Endodermal cell (in vitro differentiated cells): Measurements from ENCODE around the gene UPK2. TPM values are rescaled to one million over a fixed set of nuclear protein-coding genes. Genes with fewer than 3 reads are reported as not detected.

Source experiments
- DNase-seq: peaks from one replicate; pipeline ENCODE4 v3.0.0-alpha.2; 2017
- H3K27ac ChIP-seq: 2 replicates; pipeline ENCODE4 v1.5.1; 2013; ENCODE audit warnings: mild to moderate bottlenecking, low read depth, low read length, moderate library complexity
- H3K27me3 ChIP-seq: 2 replicates; pipeline ENCODE4 v1.6.1; 2013; ENCODE audit warnings: mild to moderate bottlenecking, low read length, moderate library complexity; ENCODE audit not compliant: insufficient read depth, control insufficient read depth, poor library complexity, severe bottlenecking
- H3K36me3 ChIP-seq: 2 replicates; pipeline ENCODE4 v1.7.0; 2013; ENCODE audit warnings: mild to moderate bottlenecking, low read length, moderate library complexity; ENCODE audit not compliant: control insufficient read depth, insufficient read depth
- H3K4me1 ChIP-seq: one replicate; pipeline ENCODE4 v1.7.0; 2013; ENCODE audit warnings: low read length; ENCODE audit not compliant: control insufficient read depth, insufficient read depth
- H3K4me3 ChIP-seq: 2 replicates; pipeline ENCODE4 v1.5.1; 2013; ENCODE audit warnings: mild to moderate bottlenecking, low read length, moderate library complexity
- H3K9ac ChIP-seq: 2 replicates; pipeline ENCODE4 v1.6.1; 2013; ENCODE audit warnings: mild to moderate bottlenecking, low read length, moderate library complexity; ENCODE audit not compliant: poor library complexity, severe bottlenecking; ENCODE audit errors: extremely low read depth
- H3K9me3 ChIP-seq: 2 replicates; pipeline ENCODE4 v1.6.1; 2013; ENCODE audit warnings: mild to moderate bottlenecking, low read length, moderate library complexity; ENCODE audit not compliant: control insufficient read depth
- H3K27ac Mint-ChIP-seq: 2 replicates; pipeline ENCODE4 v1.8.0; 2020; ENCODE audit warnings: mixed read lengths
- H3K27me3 Mint-ChIP-seq: 2 replicates; pipeline ENCODE4 v1.8.0; 2021; ENCODE audit warnings: mild to moderate bottlenecking, mixed read lengths; ENCODE audit not compliant: insufficient read depth
- H3K36me3 Mint-ChIP-seq: 2 replicates; pipeline ENCODE4 v1.8.0; 2020; ENCODE audit warnings: low read depth, mixed read lengths
- H3K4me1 Mint-ChIP-seq: 2 replicates; pipeline ENCODE4 v1.8.0; 2020; ENCODE audit warnings: mixed read lengths
- H3K4me3 Mint-ChIP-seq: 2 replicates; pipeline ENCODE4 v1.8.0; 2020; ENCODE audit warnings: mild to moderate bottlenecking, moderate library complexity, mixed read lengths
- H3K9me3 Mint-ChIP-seq: 2 replicates; pipeline ENCODE4 v1.8.0; 2020; ENCODE audit warnings: mild to moderate bottlenecking, mixed read lengths
- CTCF ChIP-seq: fragments of 200-600 bp; sonication (generic); conservative IDR thresholded peaks from 2 replicates; pipeline ENCODE4 v1.5.0; 2021; ENCODE audit warnings: antibody characterized with exemption, mild to moderate bottlenecking
- WGBS, 2 experiments: methylation state at CpG; one replicate each; pipeline versions ENCODE4 v1.1.5 to v1.1.7; 2013; ENCODE audit warnings: missing lambda C conversion rate in 2 of 2, mixed read lengths in 1 of 2; ENCODE audit not compliant: insufficient coverage in 1 of 2, insufficient read length in 1 of 2; 5-methylcytosine and 5-hydroxymethylcytosine counted together
- total RNA-seq, 2 donors: library from RNA; stranded (reverse); fragmentation: NEBNext Ultra II Directional in 1 of 2; extraction: Animal tissue kit (Norgen Biotek cat#: 25700) in 1 of 2; gene quantifications; 2 replicates in 1 of 2; 3 replicates in 1 of 2; pipeline ENCODE4 v1.2.1, GENCODE V29; 2021

The UPK2 gene
- total RNA-seq, 2 donors from 2014 or later, result 0.38 TPM; not detected in 1

DNA sequence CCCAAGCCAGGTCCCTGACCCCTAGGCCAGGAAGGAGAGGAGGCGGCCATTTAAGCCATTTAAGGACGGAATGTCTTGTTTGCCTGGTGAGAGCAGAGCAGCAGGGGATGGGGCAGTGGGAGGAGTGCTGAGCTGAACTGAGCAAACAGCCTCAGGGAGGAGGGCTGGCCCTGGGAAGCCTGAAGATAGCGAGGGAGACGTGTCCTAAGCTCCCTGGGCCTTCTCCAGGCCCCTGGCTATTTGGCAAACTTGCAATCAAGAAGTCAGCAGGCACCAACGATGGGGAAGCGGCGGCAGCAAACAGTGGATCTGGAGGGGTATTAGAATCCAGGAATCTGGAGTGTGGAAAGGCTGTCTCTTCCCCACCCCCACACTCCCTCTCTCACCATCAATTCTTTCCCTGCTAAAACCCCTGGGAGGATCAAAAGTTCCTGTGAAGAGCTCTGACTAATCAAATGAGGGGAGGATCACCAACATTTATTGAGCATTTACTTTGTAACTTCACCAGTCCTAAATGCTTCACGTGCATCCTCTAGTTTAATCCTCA lies 39.2 kb upstream of the UPK2 start:
- 0 to 1% methylated on average over 1 to 8 of the region's 8 CpGs for WGBS, 2 experiments
- Mint-ChIP-seq H3K4me3 (peak overlapping the region; percentile 53), H3K4me1 (peaks cover 84% of the 10 kb centered on the region), H3K9me3 (no peaks in the 10 kb centered on the region), H3K27me3 (no peaks in the 10 kb centered on the region), H3K36me3 (peaks cover 3% of the 10 kb centered on the region), H3K27ac (peak overlapping the region; percentile 99)
- Histone ChIP-seq H3K27ac (peak overlapping the region; percentile 80), H3K4me3 (peak overlapping the region; percentile 77), H3K36me3 (peaks cover 9% of the 10 kb centered on the region), H3K9ac (peak overlapping the region; percentile 66), H3K9me3 (no peaks in the 10 kb centered on the region), H3K27me3 (no peaks in the 10 kb centered on the region), H3K4me1 (peaks cover 56% of the 10 kb centered on the region)
- peak; percentile 96 for DNase-seq
- TF ChIP-seq CTCF, result no peak

DNA sequence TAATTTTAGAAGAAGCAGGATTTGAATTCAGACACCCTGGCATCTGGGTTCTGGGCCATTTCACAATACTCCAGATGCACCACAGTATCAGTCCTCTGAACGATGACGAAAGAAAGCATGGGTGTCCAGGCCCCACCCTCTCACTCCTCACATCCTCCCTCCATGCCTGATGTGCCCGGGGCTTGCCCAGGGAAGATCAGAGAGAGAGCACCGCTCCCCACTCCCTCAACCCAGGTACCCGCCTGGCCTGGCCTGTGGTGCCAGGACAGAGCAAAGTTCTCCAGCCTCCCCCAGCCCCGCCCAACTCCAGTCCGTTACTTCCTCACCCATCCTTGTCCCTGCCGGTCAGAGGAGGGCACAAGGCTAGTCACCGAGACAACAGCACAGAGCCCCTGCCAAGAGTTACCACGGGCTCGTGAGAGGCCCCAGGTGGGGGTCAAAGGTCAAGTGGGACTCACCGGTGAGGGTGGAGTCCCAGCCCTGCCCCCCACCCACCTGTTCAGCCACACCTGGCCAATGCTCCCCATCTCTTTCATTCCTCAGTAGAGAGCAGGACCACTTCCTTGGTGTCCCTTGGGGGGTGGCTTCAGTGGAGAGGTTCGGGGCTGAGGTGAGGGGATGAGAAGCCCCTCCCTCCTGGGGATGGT lies 38.5 kb upstream of the UPK2 start:
- no peaks in the 10 kb centered on the region for H3K27me3 ChIP-seq
- H3K9me3 ChIP-seq, result no peaks in the 10 kb centered on the region
- peak overlapping the region; percentile 77 for H3K4me3 ChIP-seq
- 20 to 27% methylated on average over 3 to 13 of the region's 13 CpGs for WGBS, 2 experiments
- peaks cover 9% of the 10 kb centered on the region for H3K36me3 ChIP-seq
- Mint-ChIP-seq H3K4me1 (peaks cover 80% of the 10 kb centered on the region), H3K9me3 (no peaks in the 10 kb centered on the region), H3K27ac (peak overlapping the region; percentile 99), H3K27me3 (no peaks in the 10 kb centered on the region), H3K4me3 (peak overlapping the region; percentile 53), H3K36me3 (peaks cover 3% of the 10 kb centered on the region)
- H3K9ac ChIP-seq, result peak overlapping the region; percentile 66
- TF ChIP-seq CTCF, result no peak
- H3K27ac ChIP-seq, result peak overlapping the region; percentile 80
- peak; percentile 79 for DNase-seq
- H3K4me1 ChIP-seq, result peaks cover 60% of the 10 kb centered on the region

DNA sequence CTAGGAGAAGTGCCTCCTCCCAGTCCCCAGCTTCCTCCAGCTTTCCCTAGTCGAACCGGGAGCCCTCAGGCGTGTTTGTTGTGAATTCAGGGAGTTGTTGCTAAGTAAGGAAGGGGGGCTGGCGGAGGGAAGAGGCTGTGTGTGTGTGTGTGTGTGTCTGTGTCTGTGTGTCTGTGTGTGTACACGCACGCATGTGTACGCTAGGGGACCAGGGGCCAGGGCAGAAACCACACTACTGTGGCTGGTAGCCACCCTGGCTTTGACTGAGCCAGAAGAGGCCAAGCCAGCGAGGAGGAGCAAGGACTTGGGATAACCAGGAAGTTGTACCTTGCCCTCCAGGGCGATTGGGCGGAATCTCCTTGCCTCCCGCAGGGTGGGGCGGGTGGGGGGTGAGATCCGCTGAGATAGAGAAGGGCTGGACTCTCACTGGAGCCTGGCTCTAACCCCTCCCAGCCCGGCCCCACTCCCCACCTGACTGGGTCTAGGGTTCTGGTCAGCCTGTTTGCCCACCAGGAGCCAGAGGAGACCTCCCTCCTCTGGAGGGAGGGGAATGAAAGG lies 37.9 kb upstream of the UPK2 start:
- Histone ChIP-seq H3K4me1 (peaks cover 60% of the 10 kb centered on the region), H3K9ac (peak overlapping the region; percentile 66), H3K27me3 (no peaks in the 10 kb centered on the region), H3K36me3 (peaks cover 9% of the 10 kb centered on the region), H3K4me3 (peak overlapping the region; percentile 77), H3K9me3 (no peaks in the 10 kb centered on the region), H3K27ac (peak overlapping the region; percentile 80)
- Mint-ChIP-seq H3K4me3 (peak overlapping the region; percentile 53), H3K27me3 (no peaks in the 10 kb centered on the region), H3K27ac (peak overlapping the region; percentile 99), H3K4me1 (peaks cover 79% of the 10 kb centered on the region), H3K36me3 (peaks cover 3% of the 10 kb centered on the region), H3K9me3 (no peaks in the 10 kb centered on the region)
- WGBS, 2 experiments, result 10 to 14% methylated on average over 2 to 12 of the region's 14 CpGs
- peak; percentile 95 for DNase-seq
- TF ChIP-seq CTCF, result no peak
